Spinal cord (tissue), 4 donors: Measurements from ENCODE around the gene NAT8. TPM values are rescaled to one million over a fixed set of nuclear protein-coding genes. Genes with fewer than 3 reads are reported as not detected.

Experiments used
- polyA plus RNA-seq, 2 donors: library from polyadenylated mRNA; unstranded; fragments of 120-200 nt; gene quantifications; one replicate each; pipeline ENCODE4 v1.2.1, GENCODE V29; 2013; ENCODE audit not compliant: insufficient read length in 2 of 2
- total RNA-seq, 2 donors: library from RNA; depleted of rRNA in 1 of 2; stranded (reverse); fragments of 120-200 nt in 1 of 2; fragments of >200 nt in 1 of 2; gene quantifications; one replicate each; pipeline versions ENCODE4 v1.2.3 to v1.2.4, GENCODE V29; 2013 to 2014

NAT8 gene
- total and polyA plus RNA-seq, 4 donors = 1.00 to 1.5 TPM; not detected in 2

Other genes with a start within 250 kb of the NAT8 start
- 10 to 100 TPM; 31.3 to 34.9 TPM for gene TPRKB, start 94.9 kb upstream of the NAT8 start, total RNA-seq
- 10 to 100 TPM; 55.4 to 55.7 TPM for gene TPRKB, start 94.9 kb upstream of the NAT8 start, polyA plus RNA-seq
- gene DUSP11, start 137.7 kb upstream of the NAT8 start, total RNA-seq = 10 to 100 TPM; 24.5 to 29.9 TPM
- gene DUSP11, start 137.7 kb upstream of the NAT8 start, polyA plus RNA-seq = 10 to 100 TPM; 18.9 to 22.1 TPM
- gene C2orf78, start 141.8 kb upstream of the NAT8 start, total RNA-seq = not detected
- gene C2orf78, start 141.8 kb upstream of the NAT8 start, polyA plus RNA-seq = not detected
- 10 to 100 TPM; 34.7 to 51.3 TPM for gene STAMBP, start 186.5 kb upstream of the NAT8 start, total RNA-seq
- gene STAMBP, start 186.5 kb upstream of the NAT8 start, polyA plus RNA-seq = 10 to 100 TPM; 71.9 to 86.9 TPM